NCI-H82 treated with DMSO at 0.1 percent for 48 hours (cell line): ENCODE measurements around the gene BAG5.
A peak's percentile ranks its signal among the peaks of the same experiment; 100 is the strongest.

Experiments used
- DNase-seq: peaks from one replicate; lab custom pipeline; 2025; ENCODE audit not compliant: unreplicated experiment; lab: John Stamatoyannopoulos, UW

The BAG5 gene

GRCh38 chr14:103525430-103526246, 36.8 kb downstream of the BAG5 start:
- peak; percentile 12 for DNase-seq

- DNase-seq = no peak
Measured at GRCh38 chr14:103524002-103524935, 38.2 kb downstream of the BAG5 start.

- DNase-seq = no peak
Measured at GRCh38 chr14:103523575-103523954, 38.9 kb downstream of the BAG5 start.

- peak; percentile 30 for DNase-seq
Measured at GRCh38 chr14:103522649-103523574, 39.5 kb downstream of the BAG5 start, which contains the start of gene CKB. CKB (minus strand) TSS chr14:103522830; CDS start chr14:103522493, 337 bp downstream.

GRCh38 chr14:103521951-103522563, 40.4 kb downstream of the BAG5 start:
- DNase-seq = no peak

GRCh38 chr14:103521438-103521950, 41.0 kb downstream of the BAG5 start:
- DNase-seq = no peak

GRCh38 chr14:103520657-103521437, 41.6 kb downstream of the BAG5 start:
- DNase-seq = peak; percentile 38

GRCh38 chr14:103520269-103520656, 42.2 kb downstream of the BAG5 start:
- no peak for DNase-seq

- no peak for DNase-seq
Measured at GRCh38 chr14:103519837-103520212, 42.6 kb downstream of the BAG5 start.

- DNase-seq = no peak
Measured at GRCh38 chr14:103519043-103519836, 43.2 kb downstream of the BAG5 start.

GRCh38 chr14:103518422-103519042, 43.9 kb downstream of the BAG5 start:
- no peak for DNase-seq

GRCh38 chr14:103517721-103518421, 44.6 kb downstream of the BAG5 start:
- DNase-seq = no peak

- DNase-seq = no peak
Measured at GRCh38 chr14:103517174-103517566, 45.3 kb downstream of the BAG5 start.

- no peak for DNase-seq
Measured at GRCh38 chr14:103516426-103517173, 45.9 kb downstream of the BAG5 start.

- DNase-seq = no peak
Measured at GRCh38 chr14:103514596-103515421, 47.6 kb downstream of the BAG5 start.
